Smooth muscle cell (in vitro differentiated cells): ENCODE results near the gene MAST1. TPM values are rescaled to one million over a fixed set of nuclear protein-coding genes. Genes with fewer than 3 reads are reported as not detected.
A peak's percentile ranks its signal among the peaks of the same experiment; 100 is the strongest.

Source experiments
- DNase-seq: peaks from one replicate; lab custom pipeline; 2025; ENCODE audit not compliant: unreplicated experiment; lab: John Stamatoyannopoulos, UW
- H2AFZ ChIP-seq: fragments of 200-600 bp; sonication (generic); 2 replicates; pipeline ENCODE4 v1.6.0; 2016; ENCODE audit warnings: antibody characterized with exemption, low read depth, mild to moderate bottlenecking
- H3F3A ChIP-seq: fragments of 200-600 bp; sonication (generic); 2 replicates; pipeline ENCODE4 v1.6.0; 2017; ENCODE audit warnings: antibody characterized with exemption, low read depth
- H3K27ac ChIP-seq: fragments of 200-600 bp; sonication (generic); 2 replicates; pipeline ENCODE4 v1.5.1; 2016; ENCODE audit warnings: low read depth, mild to moderate bottlenecking
- H3K27me3 ChIP-seq: fragments of 200-600 bp; sonication (generic); 2 replicates; pipeline ENCODE4 v1.6.1; 2016; ENCODE audit warnings: low read depth, mild to moderate bottlenecking
- H3K36me3 ChIP-seq: fragments of 200-600 bp; sonication (generic); 2 replicates; pipeline ENCODE4 v1.5.1; 2016; ENCODE audit warnings: low read depth
- H3K4me1 ChIP-seq: fragments of 200-600 bp; sonication (generic); 2 replicates; pipeline ENCODE4 v1.5.1; 2016; ENCODE audit warnings: low read depth
- H3K4me2 ChIP-seq: fragments of 200-600 bp; sonication (generic); 2 replicates; pipeline ENCODE4 v1.6.0; 2016; ENCODE audit warnings: mild to moderate bottlenecking
- H3K4me3 ChIP-seq: fragments of 200-600 bp; sonication (generic); 2 replicates; pipeline ENCODE4 v1.5.1; 2016; ENCODE audit warnings: mild to moderate bottlenecking
- H3K79me2 ChIP-seq: fragments of 200-600 bp; sonication (generic); 2 replicates; pipeline ENCODE4 v1.6.0; 2016; ENCODE audit warnings: low read depth, mild to moderate bottlenecking
- H3K9ac ChIP-seq: fragments of 200-600 bp; sonication (generic); 2 replicates; pipeline ENCODE4 v1.6.0; 2016; ENCODE audit warnings: low read depth
- H3K9me3 ChIP-seq: fragments of 200-600 bp; sonication (generic); replicated peaks from 2 replicates; pipeline ENCODE4 v1.5.1; 2016; ENCODE audit warnings: low read depth
- H4K20me1 ChIP-seq: fragments of 200-600 bp; sonication (generic); 2 replicates; pipeline ENCODE4 v1.6.0; 2016; ENCODE audit warnings: low read depth
- CTCF ChIP-seq: fragments of 200-600 bp; sonication (generic); IDR thresholded peaks from 2 replicates; pipeline ENCODE4 v1.5.1; 2017; ENCODE audit warnings: borderline replicate concordance, mild to moderate bottlenecking, antibody characterized with exemption; ENCODE audit not compliant: insufficient read depth, poor library complexity, severe bottlenecking
- WGBS: methylation state at CpG from one replicate; pipeline ENCODE4 v1.1.7; 2016; ENCODE audit warnings: low lambda C conversion rate; 5-methylcytosine and 5-hydroxymethylcytosine counted together
- polyA plus RNA-seq: library from polyadenylated mRNA; unstranded; fragments of >200 nt; fragmentation: Nextera tagmentation; extraction: Ambion mirVana; gene quantifications from 2 replicates; pipeline ENCODE4 v1.2.1, GENCODE V29; 2016
- total RNA-seq: library from RNA; depleted of rRNA; stranded (reverse); fragments of >200 nt; gene quantifications from 2 replicates; pipeline ENCODE4 v1.2.3, GENCODE V29; 2014

MAST1 gene
- total and polyA plus RNA-seq, 2 experiments from 2014 or later: 2.7 to 3.2 TPM

DNA sequence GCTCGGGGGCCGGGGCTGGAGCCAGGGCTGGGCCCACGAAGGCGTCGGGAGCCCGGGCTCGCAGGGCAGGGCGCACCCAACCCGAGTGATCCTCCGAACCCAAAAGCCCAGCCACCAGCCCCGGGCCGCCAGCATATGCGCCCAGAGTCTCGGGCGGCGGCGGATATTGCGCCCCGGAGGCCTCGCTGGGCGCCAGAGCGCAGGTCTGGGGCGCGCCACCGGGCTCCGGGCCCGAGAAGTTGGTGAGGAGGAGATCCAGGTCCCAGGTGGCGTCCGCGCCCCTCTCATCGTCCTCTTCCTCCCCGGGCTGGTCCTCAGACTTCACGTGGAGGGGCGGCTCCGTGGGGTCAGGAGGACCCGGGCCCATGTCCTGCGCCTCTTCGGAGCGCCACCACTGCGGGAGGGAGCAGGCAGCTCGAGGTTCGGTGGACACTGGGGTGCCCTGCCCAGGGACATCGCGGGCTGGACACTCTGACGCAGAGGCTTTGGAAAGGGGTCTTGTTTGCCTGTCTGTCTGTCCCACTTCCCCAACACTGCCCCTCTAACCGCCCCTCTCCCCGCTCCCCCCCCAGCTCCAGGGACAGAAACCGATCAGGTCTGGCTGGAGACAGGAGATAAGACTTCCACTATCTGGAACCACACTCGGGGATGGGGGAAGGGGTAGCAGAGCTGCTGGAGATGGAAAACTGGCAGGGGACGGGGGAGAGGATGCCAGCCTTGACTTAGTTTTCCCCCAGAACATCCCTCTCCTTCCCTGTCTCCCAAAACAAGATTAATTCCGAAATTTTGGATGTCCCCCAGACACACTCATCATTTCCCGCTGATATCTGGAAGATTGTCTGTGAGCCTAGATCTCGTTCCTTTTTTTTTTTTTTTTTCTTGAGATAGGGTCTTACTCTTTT, 47.7 kb downstream of the MAST1 start:
- peak overlapping the region; percentile 84 for H3K4me2 ChIP-seq
- H4K20me1 ChIP-seq: no peaks in the 10 kb centered on the region
- no peak for TF ChIP-seq CTCF
- H3K4me3 ChIP-seq: peak overlapping the region; percentile 46
- no peak overlapping the region for H3K9ac ChIP-seq
- peak overlapping the region; percentile 66 for H2AFZ ChIP-seq
- no peak for DNase-seq
- H3K27ac ChIP-seq: no peak overlapping the region
- no peaks in the 10 kb centered on the region for H3K79me2 ChIP-seq
- H3K27me3 ChIP-seq: peaks cover 18% of the 10 kb centered on the region
- no peaks in the 10 kb centered on the region for H3K36me3 ChIP-seq
- no peaks in the 10 kb centered on the region for H3K4me1 ChIP-seq
- H3K9me3 ChIP-seq: no peaks in the 10 kb centered on the region
- WGBS: 8% methylated on average over 49 of the region's 53 CpGs
- H3F3A ChIP-seq: no peaks in the 10 kb centered on the region

GRCh38 chr19:12886651-12886968, 48.3 kb downstream of the MAST1 start:
- no peak for DNase-seq
- H3K9ac ChIP-seq: no peak overlapping the region

GRCh38 chr19:12886969-12887747, 48.8 kb downstream of the MAST1 start, which contains the start of gene KLF1:
Gene KLF1, minus strand, starts transcription at chr19:12887201. Its CDS starts 61 bp downstream, at chr19:12887140.
- no peaks in the 10 kb centered on the region for H3K36me3 ChIP-seq
- no peaks in the 10 kb centered on the region for H4K20me1 ChIP-seq
- no peak within 1 kb of the TSS for H2AFZ ChIP-seq
- no peak within 1 kb of the TSS for H3K27ac ChIP-seq
- WGBS: 76% methylated on average over 17 of the region's 17 CpGs
- no peak within 1 kb of the TSS for H3K4me3 ChIP-seq
- H3K9me3 ChIP-seq: no peaks in the 10 kb centered on the region
- H3K4me2 ChIP-seq: peak within 1 kb of the TSS; percentile 84
- no peak within 1 kb of the TSS for H3K9ac ChIP-seq
- no peak for TF ChIP-seq CTCF
- peaks cover 18% of the 10 kb centered on the region for H3K27me3 ChIP-seq
- no peaks in the 10 kb centered on the region for H3F3A ChIP-seq
- no peaks in the 10 kb centered on the region for H3K79me2 ChIP-seq
- H3K4me1 ChIP-seq: no peaks in the 10 kb centered on the region
- DNase-seq: no peak

More at GRCh38 chr19:12886651-12886968, 48.3 kb downstream of the MAST1 start:
- no peak overlapping the region for H2AFZ ChIP-seq
- H3K9me3 ChIP-seq: no peaks in the 10 kb centered on the region
- H3K79me2 ChIP-seq: no peaks in the 10 kb centered on the region
- H4K20me1 ChIP-seq: no peaks in the 10 kb centered on the region
- no peak for TF ChIP-seq CTCF
- peaks cover 18% of the 10 kb centered on the region for H3K27me3 ChIP-seq
- H3K27ac ChIP-seq: no peak overlapping the region
- H3K36me3 ChIP-seq: no peaks in the 10 kb centered on the region
- H3K4me3 ChIP-seq: no peak overlapping the region
- WGBS: 84% methylated on average over 5 of the region's 5 CpGs
- H3K4me2 ChIP-seq: no peak overlapping the region
- H3K4me1 ChIP-seq: no peaks in the 10 kb centered on the region
- H3F3A ChIP-seq: no peaks in the 10 kb centered on the region
